Stomach (tissue), 9 donors: ENCODE measurements around the gene RASL10B. TPM values are rescaled to one million over a fixed set of nuclear protein-coding genes. Genes with fewer than 3 reads are reported as not detected.

Experiments used
- DNase-seq, 2 donors: peaks; one replicate each; pipeline versions ENCODE4 v3.0.0 to v3.0.0-alpha.2; 2013 to 2019
- H3K27ac ChIP-seq, 5 donors: fragments of 200-600 bp in 4 of 5; sonication (generic) in 4 of 5; one replicate each; pipeline ENCODE4 v1.5.1; 2013 to 2019; ENCODE audit warnings: mild to moderate bottlenecking in 1 of 5, moderate library complexity in 1 of 5
- H3K27me3 ChIP-seq, 3 donors: fragments of 200-600 bp; sonication (generic); one replicate each; pipeline ENCODE4 v1.5.1; 2017 to 2019; ENCODE audit warnings: mixed run types in 1 of 3
- H3K36me3 ChIP-seq, 4 donors: fragments of 200-600 bp; sonication (generic); 1 replicate in 3 of 4; 2 replicates in 1 of 4; pipeline ENCODE4 v1.5.1; 2016 to 2019
- H3K4me1 ChIP-seq, 4 donors: fragments of 200-600 bp; sonication (generic); one replicate each; pipeline ENCODE4 v1.5.1; 2016 to 2019
- H3K4me3 ChIP-seq, 4 donors: fragments of 200-600 bp; sonication (generic) in 3 of 4; one replicate each; pipeline ENCODE4 v1.5.1; 2016 to 2019; ENCODE audit warnings: mild to moderate bottlenecking in 1 of 4
- H3K9me3 ChIP-seq, 4 donors: fragments of 200-600 bp; sonication (generic); one replicate each; pipeline ENCODE4 v1.5.1; 2016 to 2019
- EP300 ChIP-seq: sonication (generic); formaldehyde crosslinking; IDR thresholded peaks from one replicate; pipeline ENCODE4 v1.6.1; 2017; ENCODE audit warnings: antibody characterized with exemption
- POLR2A ChIP-seq, 4 donors: fragments of 450-650 bp; IDR thresholded peaks; one replicate each; pipeline ENCODE4 v1.6.1; 2016; ENCODE audit warnings: antibody characterized with exemption in 4 of 4, control low read depth in 2 of 4, mild to moderate bottlenecking in 1 of 4, moderate library complexity in 1 of 4
- POLR2AphosphoS5 ChIP-seq, 3 donors: sonication (generic); formaldehyde crosslinking; IDR thresholded peaks; one replicate each; pipeline ENCODE4 v1.6.1; 2016; ENCODE audit warnings: antibody characterized with exemption in 3 of 3
- WGBS, 5 donors: extraction: QIAGEN DNeasy Blood & Tissue Kit in 3 of 5; methylation state at CpG; one replicate each; pipeline versions ENCODE4 v1.1.5 to v1.1.7; 2013 to 2018; 5-methylcytosine and 5-hydroxymethylcytosine counted together
- intact Hi-C: fragments of 100-400 bp; cut with DNase I; formaldehyde crosslinking; loops from one replicate; pipeline ENCODE4 v1.15.1; 2023; ENCODE audit warnings: low total_unique reads
- polyA plus RNA-seq, 3 donors: library from polyadenylated mRNA; stranded (reverse); fragments of 200-250 nt; gene quantifications; one replicate each; pipeline ENCODE4 v1.2.3, GENCODE V29; 2013
- total RNA-seq, 5 donors: library from RNA; depleted of rRNA; stranded (reverse); fragments of >200 nt; gene quantifications; one replicate each; pipeline versions ENCODE4 v1.1.0 to v1.2.3, GENCODE V29; 2014 to 2016
- TF ChIP-seq, protein P1 (sequence below), 7 experiments: fragments of 450-650 bp in 4 of 7; fragments of 200-600 bp in 3 of 7; sonication (generic) in 3 of 7; IDR thresholded peaks; one replicate each; pipeline ENCODE4 v1.5.1; 2016 to 2019; ENCODE audit warnings: antibody characterized with exemption in 7 of 7, control low read depth in 2 of 7, mild to moderate bottlenecking in 1 of 7
- donor health status: healthy with polysubstance abuse.
- donor health status: Bipolar disorder and iron deficiency.
- donor health status: healthy.

Gene RASL10B
- total and polyA plus RNA-seq, 8 donors: 0.31 to 1.4 (median 0.59) TPM; not detected in 2

DNA sequence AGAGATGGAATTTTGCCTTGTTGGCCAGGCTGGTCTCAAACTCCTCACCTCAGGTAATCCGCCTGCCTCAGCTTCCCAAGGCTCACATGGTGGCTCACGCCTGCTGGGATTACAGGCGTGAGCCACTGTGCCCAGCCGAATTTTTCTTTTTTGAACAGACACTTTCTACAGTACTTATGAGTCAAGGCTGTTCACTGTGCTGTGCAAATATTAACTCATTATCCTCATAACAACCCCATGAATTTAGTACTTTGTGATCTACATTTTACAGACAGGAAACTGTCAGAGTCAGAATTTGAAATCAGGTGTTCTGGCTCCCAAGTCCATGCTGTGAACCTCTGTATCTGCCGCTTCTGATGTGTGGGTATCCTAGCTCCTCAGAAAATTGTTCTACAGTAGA lies 25.7 kb upstream of the RASL10B start:
- 61 to 82% (median 67%) methylated on average over 5 of the region's 5 CpGs for WGBS, 5 donors
- Histone ChIP-seq H3K27me3 (no peaks in the 10 kb centered on the region), H3K4me1 (peaks cover 11 to 38% (median 25%) of the 10 kb centered on the region in 4 donors), H3K36me3 (peaks cover 9 to 46% (median 30%) of the 10 kb centered on the region in 4 donors), H3K9me3 (no peaks in the 10 kb centered on the region), H3K27ac (no peak overlapping the region), H3K4me3 (no peak overlapping the region)
- DNase-seq: no peak
- intact Hi-C loops: no loop called here
- TF ChIP-seq, protein P1, sequence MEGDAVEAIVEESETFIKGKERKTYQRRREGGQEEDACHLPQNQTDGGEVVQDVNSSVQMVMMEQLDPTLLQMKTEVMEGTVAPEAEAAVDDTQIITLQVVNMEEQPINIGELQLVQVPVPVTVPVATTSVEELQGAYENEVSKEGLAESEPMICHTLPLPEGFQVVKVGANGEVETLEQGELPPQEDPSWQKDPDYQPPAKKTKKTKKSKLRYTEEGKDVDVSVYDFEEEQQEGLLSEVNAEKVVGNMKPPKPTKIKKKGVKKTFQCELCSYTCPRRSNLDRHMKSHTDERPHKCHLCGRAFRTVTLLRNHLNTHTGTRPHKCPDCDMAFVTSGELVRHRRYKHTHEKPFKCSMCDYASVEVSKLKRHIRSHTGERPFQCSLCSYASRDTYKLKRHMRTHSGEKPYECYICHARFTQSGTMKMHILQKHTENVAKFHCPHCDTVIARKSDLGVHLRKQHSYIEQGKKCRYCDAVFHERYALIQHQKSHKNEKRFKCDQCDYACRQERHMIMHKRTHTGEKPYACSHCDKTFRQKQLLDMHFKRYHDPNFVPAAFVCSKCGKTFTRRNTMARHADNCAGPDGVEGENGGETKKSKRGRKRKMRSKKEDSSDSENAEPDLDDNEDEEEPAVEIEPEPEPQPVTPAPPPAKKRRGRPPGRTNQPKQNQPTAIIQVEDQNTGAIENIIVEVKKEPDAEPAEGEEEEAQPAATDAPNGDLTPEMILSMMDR (IDR thresholded peaks at IDR 0.05): no peak
- TF ChIP-seq POLR2AphosphoS5 (IDR thresholded peaks at IDR 0.05) (no peak), EP300 (no peak), POLR2A (IDR thresholded peaks at IDR 0.05) (no peak)

DNA sequence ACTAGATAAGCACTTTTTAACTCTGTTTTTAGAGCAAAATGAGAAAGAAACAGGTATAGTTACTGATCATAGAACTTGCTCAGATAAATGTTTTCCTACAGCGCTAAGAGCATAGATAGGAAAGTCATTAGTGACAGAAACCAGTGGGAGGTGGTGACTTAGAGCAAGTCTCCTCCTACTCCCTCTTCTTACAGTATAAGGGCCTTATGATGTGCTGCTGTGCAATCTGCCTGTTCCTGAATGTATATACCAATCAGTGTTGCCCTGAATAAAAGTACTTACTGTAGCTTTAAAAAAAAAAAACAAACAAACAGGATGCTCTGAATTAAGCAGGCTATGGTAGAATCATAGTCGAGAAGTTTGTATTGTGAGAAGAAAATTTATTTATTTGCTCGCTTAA lies 23.3 kb upstream of the RASL10B start:
- TF ChIP-seq POLR2A (IDR thresholded peaks at IDR 0.05) (no peak), EP300 (no peak), POLR2AphosphoS5 (IDR thresholded peaks at IDR 0.05) (no peak)
- TF ChIP-seq, protein P1 (IDR thresholded peaks at IDR 0.05): no peak
- H3K4me3 ChIP-seq: no peak overlapping the region
- H3K4me1 ChIP-seq: peaks cover 11 to 42% (median 29%) of the 10 kb centered on the region in 4 donors
- WGBS, 5 donors: 62 to 69% (median 65%) methylated on average over 3 of the region's 3 CpGs
- no peak for DNase-seq
- no peaks in the 10 kb centered on the region for H3K9me3 ChIP-seq
- H3K36me3 ChIP-seq: peaks cover 14 to 52% (median 47%) of the 10 kb centered on the region in 4 donors
- H3K27ac ChIP-seq: no peak overlapping the region
- intact Hi-C loops: no loop called here
- H3K27me3 ChIP-seq: no peaks in the 10 kb centered on the region

DNA sequence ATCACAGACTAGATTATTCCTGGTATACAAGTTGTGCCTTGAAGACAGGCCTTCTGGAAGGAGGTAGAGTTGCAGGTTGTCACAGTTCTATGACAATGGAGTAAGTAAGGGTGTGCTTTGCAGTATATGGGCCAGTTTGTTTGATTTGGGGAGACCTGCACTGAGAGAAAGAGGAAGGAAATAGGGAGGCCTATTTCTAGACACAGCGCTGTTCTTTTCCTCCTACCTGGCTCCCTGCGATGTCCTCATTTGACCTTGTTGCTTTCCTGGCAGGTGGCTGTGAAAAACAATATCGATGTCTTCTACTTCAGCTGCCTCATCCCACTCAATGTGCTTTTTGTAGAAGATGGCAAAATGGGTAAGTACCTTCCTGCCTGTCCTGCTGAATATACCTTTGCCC lies 22.5 kb upstream of the RASL10B start:
- WGBS, 5 donors: 27 to 53% (median 44%) methylated on average over 3 of the region's 3 CpGs
- no peaks in the 10 kb centered on the region for H3K27me3 ChIP-seq
- DNase-seq: no peak
- no peaks in the 10 kb centered on the region for H3K9me3 ChIP-seq
- intact Hi-C loops: no loop called here
- H3K4me1 ChIP-seq: peaks cover 11 to 48% (median 30%) of the 10 kb centered on the region in 4 donors
- H3K4me3 ChIP-seq: no peak overlapping the region
- no peak overlapping the region for H3K27ac ChIP-seq
- H3K36me3 ChIP-seq: peaks cover 14 to 60% (median 55%) of the 10 kb centered on the region in 4 donors
- TF ChIP-seq, protein P1 (IDR thresholded peaks at IDR 0.05): no peak
- TF ChIP-seq POLR2A (IDR thresholded peaks at IDR 0.05): no peak
- no peak for TF ChIP-seq POLR2AphosphoS5 (IDR thresholded peaks at IDR 0.05)
- no peak for TF ChIP-seq EP300

DNA sequence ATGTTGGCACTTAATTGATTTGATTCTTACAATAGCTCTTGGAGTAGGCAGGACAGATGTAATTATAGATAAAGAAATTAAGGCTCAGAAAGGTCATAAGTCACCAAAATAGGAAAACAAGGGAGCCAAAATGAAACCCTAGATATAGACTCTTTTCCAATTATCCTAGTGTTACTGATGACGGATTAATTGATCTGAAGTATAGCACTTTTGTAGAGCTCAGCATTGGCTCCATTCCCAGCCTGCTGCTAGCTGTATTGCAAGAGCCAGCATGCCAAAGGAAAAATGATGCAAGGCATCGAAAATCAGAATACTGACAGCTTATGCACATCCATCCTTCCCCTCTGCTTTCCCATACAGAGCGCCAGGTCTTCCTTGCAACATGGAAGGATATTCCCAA lies 21.6 kb upstream of the RASL10B start:
- WGBS, 5 donors: 79 to 91% (median 87%) methylated on average over 3 of the region's 3 CpGs
- peaks cover 11 to 53% (median 33%) of the 10 kb centered on the region in 4 donors for H3K4me1 ChIP-seq
- DNase-seq: no peak
- peaks cover 14 to 70% (median 65%) of the 10 kb centered on the region in 4 donors for H3K36me3 ChIP-seq
- H3K27me3 ChIP-seq: no peaks in the 10 kb centered on the region
- TF ChIP-seq, protein P1 (IDR thresholded peaks at IDR 0.05): no peak
- TF ChIP-seq EP300 (no peak), POLR2A (IDR thresholded peaks at IDR 0.05) (no peak), POLR2AphosphoS5 (IDR thresholded peaks at IDR 0.05) (no peak)
- H3K27ac ChIP-seq: no peak overlapping the region
- H3K4me3 ChIP-seq: no peak overlapping the region
- no peaks in the 10 kb centered on the region for H3K9me3 ChIP-seq
- intact Hi-C loops: no loop called here
